ENCODE data around the gene OR8K1.

OR8K1 gene

GRCh38 chr11:56345739-56346138 is at the start of gene OR8K1:
Gene OR8K1 (plus strand): TSS chr11:56346039. CDS start chr11:56346039, 0 bp downstream.
- no peak for DNase-seq (ENCODE audit: low read depth)

- no peak for DNase-seq (ENCODE audit: low read depth)
These were observed 48.9 kb upstream of the OR8K1 start for GRCh38 chr11:56296898-56297297.

- no peak for DNase-seq (ENCODE audit: low read depth)
These were observed 38.0 kb upstream of the OR8K1 start for GRCh38 chr11:56307836-56308235.

- no peak for DNase-seq (ENCODE audit: low read depth)
These were observed 31.0 kb upstream of the OR8K1 start, which contains the start of gene OR8K3 for GRCh38 chr11:56314844-56315243. Gene OR8K3 (plus strand): TSS chr11:56315144. CDS start chr11:56318307, 3,163 bp downstream.

GRCh38 chr11:56331861-56332491 is 13.9 kb upstream of the OR8K1 start:
- DNase-seq (ENCODE audit: low read depth): no peak

- no peak for DNase-seq (ENCODE audit: low read depth)
These were observed 12.7 kb upstream of the OR8K1 start for GRCh38 chr11:56333156-56333555.

GRCh38 chr11:56340289-56340688 is 5.5 kb upstream of the OR8K1 start:
- no peak for DNase-seq (ENCODE audit: low read depth)

GRCh38 chr11:56353991-56354390 is 8.2 kb downstream of the OR8K1 start, which contains the start of gene OR8J1:
Gene OR8J1 (plus strand): TSS chr11:56354291. CDS start chr11:56360247, 5,956 bp downstream.
- no peak for DNase-seq (ENCODE audit: low read depth)

- DNase-seq (ENCODE audit: low read depth): no peak
These were observed 29.5 kb downstream of the OR8K1 start, which contains the start of gene OR8U1 for GRCh38 chr11:56375324-56375723. Gene OR8U1 (plus strand): TSS chr11:56375624. CDS start chr11:56375624, 0 bp downstream.

GRCh38 chr11:56380120-56380519 is 34.3 kb downstream of the OR8K1 start:
- no peak for DNase-seq (ENCODE audit: low read depth)

GRCh38 chr11:56394381-56394780 is 48.5 kb downstream of the OR8K1 start:
- no peak for DNase-seq (ENCODE audit: low read depth)

- no peak for DNase-seq (ENCODE audit: low read depth)
These were observed 50.2 kb downstream of the OR8K1 start for GRCh38 chr11:56396047-56396446.

All from activated T-cell treated with anti-CD3 and anti-CD28 coated beads for 24 hours (primary cell).